Osteocyte (in vitro differentiated cells): ENCODE measurements around the gene RNASE7. TPM values are rescaled to one million over a fixed set of nuclear protein-coding genes. Genes with fewer than 3 reads are reported as not detected.

Experiments
- DNase-seq: peaks from one replicate; pipeline ENCODE4 v3.0.0; 2021; ENCODE audit warnings: mixed read lengths; ENCODE audit not compliant: unreplicated experiment; ENCODE audit errors: extremely low spot score
- H3K27ac Mint-ChIP-seq: one replicate; pipeline ENCODE4 v1.8.0; 2021; ENCODE audit warnings: mild to moderate bottlenecking, mixed read lengths; ENCODE audit not compliant: unreplicated experiment
- H3K27me3 Mint-ChIP-seq: one replicate; pipeline ENCODE4 v1.8.0; 2021; ENCODE audit warnings: mixed read lengths; ENCODE audit not compliant: unreplicated experiment
- H3K36me3 Mint-ChIP-seq: one replicate; pipeline ENCODE4 v1.8.0; 2021; ENCODE audit warnings: mixed read lengths; ENCODE audit not compliant: unreplicated experiment
- H3K4me1 Mint-ChIP-seq: one replicate; pipeline ENCODE4 v1.8.0; 2021; ENCODE audit warnings: mixed read lengths; ENCODE audit not compliant: unreplicated experiment
- H3K4me3 Mint-ChIP-seq: one replicate; pipeline ENCODE4 v1.8.0; 2021; ENCODE audit warnings: mild to moderate bottlenecking, moderate library complexity, mixed read lengths; ENCODE audit not compliant: unreplicated experiment
- H3K9me3 Mint-ChIP-seq: one replicate; pipeline ENCODE4 v1.8.0; 2021; ENCODE audit warnings: mixed read lengths; ENCODE audit not compliant: unreplicated experiment
- CTCF ChIP-seq: fragments of 200-600 bp; sonication (generic); IDR thresholded peaks from 2 replicates; pipeline ENCODE4 v1.5.0; 2021; ENCODE audit warnings: antibody characterized with exemption, mild to moderate bottlenecking, moderate library complexity
- total RNA-seq: library from RNA; stranded (reverse); gene quantifications from 2 replicates; pipeline ENCODE4 v1.2.1, GENCODE V29; 2021

Gene RNASE7
- total RNA-seq, 1 donor from 2014 or later = not detected

GRCh38 chr14:21083565-21084325 lies 41.6 kb downstream of the RNASE7 start:
- H3K4me3 Mint-ChIP-seq = no peak overlapping the region
- no peak for DNase-seq
- no peaks in the 10 kb centered on the region for H3K9me3 Mint-ChIP-seq
- H3K27ac Mint-ChIP-seq = no peak overlapping the region
- no peak for TF ChIP-seq CTCF
- peaks cover 51% of the 10 kb centered on the region for H3K36me3 Mint-ChIP-seq
- H3K27me3 Mint-ChIP-seq = no peaks in the 10 kb centered on the region
- peaks cover 13% of the 10 kb centered on the region for H3K4me1 Mint-ChIP-seq

- TF ChIP-seq CTCF = no peak
- no peaks in the 10 kb centered on the region for H3K9me3 Mint-ChIP-seq
- H3K36me3 Mint-ChIP-seq = peaks cover 51% of the 10 kb centered on the region
- no peak overlapping the region for H3K4me3 Mint-ChIP-seq
- H3K27me3 Mint-ChIP-seq = no peaks in the 10 kb centered on the region
- peaks cover 14% of the 10 kb centered on the region for H3K4me1 Mint-ChIP-seq
- DNase-seq = no peak
- H3K27ac Mint-ChIP-seq = peak overlapping the region; percentile 60
Measured at GRCh38 chr14:21084396-21084795, 42.2 kb downstream of the RNASE7 start.

GRCh38 chr14:21084998-21085853 lies 43.1 kb downstream of the RNASE7 start:
- Mint-ChIP-seq H3K27me3 (no peaks in the 10 kb centered on the region), H3K36me3 (peaks cover 46% of the 10 kb centered on the region), H3K27ac (peak overlapping the region; percentile 90), H3K4me3 (no peak overlapping the region), H3K9me3 (no peaks in the 10 kb centered on the region), H3K4me1 (peaks cover 14% of the 10 kb centered on the region)
- TF ChIP-seq CTCF = no peak
- no peak for DNase-seq

- Mint-ChIP-seq H3K36me3 (peaks cover 45% of the 10 kb centered on the region), H3K4me1 (peaks cover 16% of the 10 kb centered on the region), H3K27ac (peak overlapping the region; percentile 90), H3K9me3 (no peaks in the 10 kb centered on the region), H3K27me3 (no peaks in the 10 kb centered on the region), H3K4me3 (no peak overlapping the region)
- no peak for DNase-seq
- no peak for TF ChIP-seq CTCF
Measured at GRCh38 chr14:21086908-21087293, 44.7 kb downstream of the RNASE7 start.
